Measurements from ENCODE around the gene PSME4. TPM values are rescaled to one million over a fixed set of nuclear protein-coding genes. Genes with fewer than 3 reads are reported as not detected.

The PSME4 gene
- total and polyA plus RNA-seq, 2 of the 13 experiments (the other 11 are each of a cell fraction or from before 2014, with no cell fraction given) = 52.1 to 77.8 TPM

DNA sequence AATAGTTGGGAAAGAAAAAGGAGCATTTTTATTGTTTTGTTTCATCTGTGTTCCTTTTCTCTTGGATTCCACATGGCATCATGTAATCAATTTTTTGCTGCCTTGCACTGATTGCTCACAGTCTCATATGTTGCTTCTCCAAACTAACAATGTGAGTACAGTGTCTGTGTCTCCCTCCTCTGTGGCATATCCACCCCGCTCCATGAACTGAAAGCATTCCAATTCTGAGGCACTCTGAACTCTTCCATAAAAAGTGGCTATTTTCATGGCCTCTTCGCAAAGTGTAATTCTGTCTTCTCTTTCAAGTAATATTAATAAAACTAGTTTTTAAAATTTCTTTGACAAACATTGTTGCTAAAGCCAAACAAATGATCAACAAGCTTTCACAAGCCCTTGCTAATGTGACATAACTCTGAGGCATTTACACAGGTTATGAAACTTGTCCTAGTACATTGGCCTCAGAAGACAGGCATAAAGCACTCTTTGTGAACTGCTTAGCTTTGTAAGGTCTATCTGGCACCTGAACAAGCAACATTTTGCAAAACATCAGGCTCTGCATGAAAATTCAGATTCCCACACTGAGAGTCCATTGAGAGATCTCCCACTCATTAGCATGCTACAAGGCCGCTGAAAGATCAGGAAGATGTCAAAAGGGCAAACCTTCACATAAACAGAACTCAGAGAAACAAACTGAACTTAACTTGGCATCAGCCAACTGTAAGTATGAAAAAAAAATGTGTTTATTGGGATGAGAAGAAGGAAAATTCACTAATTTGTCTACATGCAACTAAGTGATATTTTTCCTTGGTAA, 144.0 kb downstream of the PSME4 start (continued):
- TF ChIP-seq ZNF256 (CRISPR knock-in tag; conservative IDR thresholded peaks at IDR 0.05) (no peak), ZNF446 (CRISPR knock-in tag; IDR thresholded peaks at IDR 0.05) (no peak), YY1 (IDR thresholded peaks at IDR 0.05; ENCODE audit: insufficient read depth, insufficient replicate concordance, low read depth, low read length) (peak; percentile 25), MZF1 (CRISPR knock-in tag; IDR thresholded peaks at IDR 0.05; ENCODE audit: borderline replicate concordance) (no peak), ZNF121 (CRISPR knock-in tag; IDR thresholded peaks at IDR 0.05) (no peak), FOXK2 (IDR thresholded peaks at IDR 0.05) (peak; percentile 94), ZBTB7B (CRISPR knock-in tag; IDR thresholded peaks at IDR 0.05) (peak; percentile 69; the same call in 1 of the 2 replicates), ZNF737 (CRISPR knock-in tag; IDR thresholded peaks at IDR 0.05; ENCODE audit: borderline replicate concordance) (no peak), PAX8 (CRISPR knock-in tag; IDR thresholded peaks at IDR 0.05; ENCODE audit: borderline replicate concordance) (no peak), KDM1A (CRISPR knock-in tag; IDR thresholded peaks at IDR 0.05) (peak; percentile 60), NR2F6 (IDR thresholded peaks at IDR 0.05) (peak; percentile 96), NR2F6 (CRISPR knock-in tag; IDR thresholded peaks at IDR 0.05) (peak; percentile 96), ARNT (IDR thresholded peaks at IDR 0.05) (no peak), ZNF629 (CRISPR knock-in tag; conservative IDR thresholded peaks at IDR 0.05) (no peak; the same call in 1 of the 2 replicates), ZFP90 (CRISPR knock-in tag; IDR thresholded peaks at IDR 0.05; ENCODE audit: borderline replicate concordance) (no peak), FOXC1 (CRISPR knock-in tag; IDR thresholded peaks at IDR 0.05; ENCODE audit: borderline replicate concordance) (no peak), ZNF572 (CRISPR knock-in tag; IDR thresholded peaks at IDR 0.05) (no peak)
- TF ChIP-seq, protein P1, sequence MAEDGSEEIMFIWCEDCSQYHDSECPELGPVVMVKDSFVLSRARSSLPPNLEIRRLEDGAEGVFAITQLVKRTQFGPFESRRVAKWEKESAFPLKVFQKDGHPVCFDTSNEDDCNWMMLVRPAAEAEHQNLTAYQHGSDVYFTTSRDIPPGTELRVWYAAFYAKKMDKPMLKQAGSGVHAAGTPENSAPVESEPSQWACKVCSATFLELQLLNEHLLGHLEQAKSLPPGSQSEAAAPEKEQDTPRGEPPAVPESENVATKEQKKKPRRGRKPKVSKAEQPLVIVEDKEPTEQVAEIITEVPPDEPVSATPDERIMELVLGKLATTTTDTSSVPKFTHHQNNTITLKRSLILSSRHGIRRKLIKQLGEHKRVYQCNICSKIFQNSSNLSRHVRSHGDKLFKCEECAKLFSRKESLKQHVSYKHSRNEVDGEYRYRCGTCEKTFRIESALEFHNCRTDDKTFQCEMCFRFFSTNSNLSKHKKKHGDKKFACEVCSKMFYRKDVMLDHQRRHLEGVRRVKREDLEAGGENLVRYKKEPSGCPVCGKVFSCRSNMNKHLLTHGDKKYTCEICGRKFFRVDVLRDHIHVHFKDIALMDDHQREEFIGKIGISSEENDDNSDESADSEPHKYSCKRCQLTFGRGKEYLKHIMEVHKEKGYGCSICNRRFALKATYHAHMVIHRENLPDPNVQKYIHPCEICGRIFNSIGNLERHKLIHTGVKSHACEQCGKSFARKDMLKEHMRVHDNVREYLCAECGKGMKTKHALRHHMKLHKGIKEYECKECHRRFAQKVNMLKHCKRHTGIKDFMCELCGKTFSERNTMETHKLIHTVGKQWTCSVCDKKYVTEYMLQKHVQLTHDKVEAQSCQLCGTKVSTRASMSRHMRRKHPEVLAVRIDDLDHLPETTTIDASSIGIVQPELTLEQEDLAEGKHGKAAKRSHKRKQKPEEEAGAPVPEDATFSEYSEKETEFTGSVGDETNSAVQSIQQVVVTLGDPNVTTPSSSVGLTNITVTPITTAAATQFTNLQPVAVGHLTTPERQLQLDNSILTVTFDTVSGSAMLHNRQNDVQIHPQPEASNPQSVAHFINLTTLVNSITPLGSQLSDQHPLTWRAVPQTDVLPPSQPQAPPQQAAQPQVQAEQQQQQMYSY (CRISPR knock-in tag; IDR thresholded peaks at IDR 0.05) = no peak
- TF ChIP-seq, protein P2, sequence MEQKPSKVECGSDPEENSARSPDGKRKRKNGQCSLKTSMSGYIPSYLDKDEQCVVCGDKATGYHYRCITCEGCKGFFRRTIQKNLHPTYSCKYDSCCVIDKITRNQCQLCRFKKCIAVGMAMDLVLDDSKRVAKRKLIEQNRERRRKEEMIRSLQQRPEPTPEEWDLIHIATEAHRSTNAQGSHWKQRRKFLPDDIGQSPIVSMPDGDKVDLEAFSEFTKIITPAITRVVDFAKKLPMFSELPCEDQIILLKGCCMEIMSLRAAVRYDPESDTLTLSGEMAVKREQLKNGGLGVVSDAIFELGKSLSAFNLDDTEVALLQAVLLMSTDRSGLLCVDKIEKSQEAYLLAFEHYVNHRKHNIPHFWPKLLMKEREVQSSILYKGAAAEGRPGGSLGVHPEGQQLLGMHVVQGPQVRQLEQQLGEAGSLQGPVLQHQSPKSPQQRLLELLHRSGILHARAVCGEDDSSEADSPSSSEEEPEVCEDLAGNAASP (CRISPR knock-in tag; IDR thresholded peaks at IDR 0.05; ENCODE audit: borderline replicate concordance) = peak; percentile 94
- TF ChIP-seq, protein P3, sequence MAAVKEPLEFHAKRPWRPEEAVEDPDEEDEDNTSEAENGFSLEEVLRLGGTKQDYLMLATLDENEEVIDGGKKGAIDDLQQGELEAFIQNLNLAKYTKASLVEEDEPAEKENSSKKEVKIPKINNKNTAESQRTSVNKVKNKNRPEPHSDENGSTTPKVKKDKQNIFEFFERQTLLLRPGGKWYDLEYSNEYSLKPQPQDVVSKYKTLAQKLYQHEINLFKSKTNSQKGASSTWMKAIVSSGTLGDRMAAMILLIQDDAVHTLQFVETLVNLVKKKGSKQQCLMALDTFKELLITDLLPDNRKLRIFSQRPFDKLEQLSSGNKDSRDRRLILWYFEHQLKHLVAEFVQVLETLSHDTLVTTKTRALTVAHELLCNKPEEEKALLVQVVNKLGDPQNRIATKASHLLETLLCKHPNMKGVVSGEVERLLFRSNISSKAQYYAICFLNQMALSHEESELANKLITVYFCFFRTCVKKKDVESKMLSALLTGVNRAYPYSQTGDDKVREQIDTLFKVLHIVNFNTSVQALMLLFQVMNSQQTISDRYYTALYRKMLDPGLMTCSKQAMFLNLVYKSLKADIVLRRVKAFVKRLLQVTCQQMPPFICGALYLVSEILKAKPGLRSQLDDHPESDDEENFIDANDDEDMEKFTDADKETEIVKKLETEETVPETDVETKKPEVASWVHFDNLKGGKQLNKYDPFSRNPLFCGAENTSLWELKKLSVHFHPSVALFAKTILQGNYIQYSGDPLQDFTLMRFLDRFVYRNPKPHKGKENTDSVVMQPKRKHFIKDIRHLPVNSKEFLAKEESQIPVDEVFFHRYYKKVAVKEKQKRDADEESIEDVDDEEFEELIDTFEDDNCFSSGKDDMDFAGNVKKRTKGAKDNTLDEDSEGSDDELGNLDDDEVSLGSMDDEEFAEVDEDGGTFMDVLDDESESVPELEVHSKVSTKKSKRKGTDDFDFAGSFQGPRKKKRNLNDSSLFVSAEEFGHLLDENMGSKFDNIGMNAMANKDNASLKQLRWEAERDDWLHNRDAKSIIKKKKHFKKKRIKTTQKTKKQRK (IDR thresholded peaks at IDR 0.05; ENCODE audit: low read length) = no peak
- TF ChIP-seq, protein P4, sequence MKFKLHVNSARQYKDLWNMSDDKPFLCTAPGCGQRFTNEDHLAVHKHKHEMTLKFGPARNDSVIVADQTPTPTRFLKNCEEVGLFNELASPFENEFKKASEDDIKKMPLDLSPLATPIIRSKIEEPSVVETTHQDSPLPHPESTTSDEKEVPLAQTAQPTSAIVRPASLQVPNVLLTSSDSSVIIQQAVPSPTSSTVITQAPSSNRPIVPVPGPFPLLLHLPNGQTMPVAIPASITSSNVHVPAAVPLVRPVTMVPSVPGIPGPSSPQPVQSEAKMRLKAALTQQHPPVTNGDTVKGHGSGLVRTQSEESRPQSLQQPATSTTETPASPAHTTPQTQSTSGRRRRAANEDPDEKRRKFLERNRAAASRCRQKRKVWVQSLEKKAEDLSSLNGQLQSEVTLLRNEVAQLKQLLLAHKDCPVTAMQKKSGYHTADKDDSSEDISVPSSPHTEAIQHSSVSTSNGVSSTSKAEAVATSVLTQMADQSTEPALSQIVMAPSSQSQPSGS (CRISPR knock-in tag; IDR thresholded peaks at IDR 0.05) = peak; percentile 96

All from HepG2 (cell line).